Endodermal cell (in vitro differentiated cells): ENCODE data around the gene PAEP. TPM values are rescaled to one million over a fixed set of nuclear protein-coding genes. Genes with fewer than 3 reads are reported as not detected.

Experiments used
- DNase-seq: peaks from one replicate; pipeline ENCODE4 v3.0.0-alpha.2; 2017
- H3K27ac ChIP-seq: 2 replicates; pipeline ENCODE4 v1.5.1; 2013; ENCODE audit warnings: mild to moderate bottlenecking, low read depth, low read length, moderate library complexity
- H3K27me3 ChIP-seq: 2 replicates; pipeline ENCODE4 v1.6.1; 2013; ENCODE audit warnings: mild to moderate bottlenecking, low read length, moderate library complexity; ENCODE audit not compliant: insufficient read depth, control insufficient read depth, poor library complexity, severe bottlenecking
- H3K36me3 ChIP-seq: 2 replicates; pipeline ENCODE4 v1.7.0; 2013; ENCODE audit warnings: mild to moderate bottlenecking, low read length, moderate library complexity; ENCODE audit not compliant: control insufficient read depth, insufficient read depth
- H3K4me1 ChIP-seq: one replicate; pipeline ENCODE4 v1.7.0; 2013; ENCODE audit warnings: low read length; ENCODE audit not compliant: control insufficient read depth, insufficient read depth
- H3K4me3 ChIP-seq: 2 replicates; pipeline ENCODE4 v1.5.1; 2013; ENCODE audit warnings: mild to moderate bottlenecking, low read length, moderate library complexity
- H3K9ac ChIP-seq: 2 replicates; pipeline ENCODE4 v1.6.1; 2013; ENCODE audit warnings: mild to moderate bottlenecking, low read length, moderate library complexity; ENCODE audit not compliant: poor library complexity, severe bottlenecking; ENCODE audit errors: extremely low read depth
- H3K9me3 ChIP-seq: 2 replicates; pipeline ENCODE4 v1.6.1; 2013; ENCODE audit warnings: mild to moderate bottlenecking, low read length, moderate library complexity; ENCODE audit not compliant: control insufficient read depth
- H3K27ac Mint-ChIP-seq: 2 replicates; pipeline ENCODE4 v1.8.0; 2020; ENCODE audit warnings: mixed read lengths
- H3K27me3 Mint-ChIP-seq: 2 replicates; pipeline ENCODE4 v1.8.0; 2021; ENCODE audit warnings: mild to moderate bottlenecking, mixed read lengths; ENCODE audit not compliant: insufficient read depth
- H3K36me3 Mint-ChIP-seq: 2 replicates; pipeline ENCODE4 v1.8.0; 2020; ENCODE audit warnings: low read depth, mixed read lengths
- H3K4me1 Mint-ChIP-seq: 2 replicates; pipeline ENCODE4 v1.8.0; 2020; ENCODE audit warnings: mixed read lengths
- H3K4me3 Mint-ChIP-seq: 2 replicates; pipeline ENCODE4 v1.8.0; 2020; ENCODE audit warnings: mild to moderate bottlenecking, moderate library complexity, mixed read lengths
- H3K9me3 Mint-ChIP-seq: 2 replicates; pipeline ENCODE4 v1.8.0; 2020; ENCODE audit warnings: mild to moderate bottlenecking, mixed read lengths
- WGBS, 2 experiments: methylation state at CpG; one replicate each; pipeline versions ENCODE4 v1.1.5 to v1.1.7; 2013; ENCODE audit warnings: missing lambda C conversion rate in 2 of 2, mixed read lengths in 1 of 2; ENCODE audit not compliant: insufficient coverage in 1 of 2, insufficient read length in 1 of 2; 5-methylcytosine and 5-hydroxymethylcytosine counted together
- total RNA-seq, 2 donors: library from RNA; stranded (reverse); fragmentation: NEBNext Ultra II Directional in 1 of 2; extraction: Animal tissue kit (Norgen Biotek cat#: 25700) in 1 of 2; gene quantifications; 2 replicates in 1 of 2; 3 replicates in 1 of 2; pipeline ENCODE4 v1.2.1, GENCODE V29; 2021
- TF ChIP-seq, protein P1 (sequence below): fragments of 200-600 bp; sonication (generic); conservative IDR thresholded peaks from 2 replicates; pipeline ENCODE4 v1.5.0; 2021; ENCODE audit warnings: antibody characterized with exemption, mild to moderate bottlenecking

Gene PAEP
- total RNA-seq, 2 donors from 2014 or later, result not detected

GRCh38 chr9:135515083-135515951 lies 46.2 kb upstream of the PAEP start:
- no peaks in the 10 kb centered on the region for H3K4me1 Mint-ChIP-seq
- Histone ChIP-seq H3K9ac (no peak overlapping the region), H3K4me3 (no peak overlapping the region), H3K27me3 (no peaks in the 10 kb centered on the region), H3K36me3 (no peaks in the 10 kb centered on the region), H3K27ac (no peak overlapping the region), H3K4me1 (no peaks in the 10 kb centered on the region), H3K9me3 (no peaks in the 10 kb centered on the region)
- no peaks in the 10 kb centered on the region for H3K36me3 Mint-ChIP-seq
- peaks cover 2% of the 10 kb centered on the region for H3K9me3 Mint-ChIP-seq
- peak; percentile 34 for DNase-seq
- TF ChIP-seq, protein P1, sequence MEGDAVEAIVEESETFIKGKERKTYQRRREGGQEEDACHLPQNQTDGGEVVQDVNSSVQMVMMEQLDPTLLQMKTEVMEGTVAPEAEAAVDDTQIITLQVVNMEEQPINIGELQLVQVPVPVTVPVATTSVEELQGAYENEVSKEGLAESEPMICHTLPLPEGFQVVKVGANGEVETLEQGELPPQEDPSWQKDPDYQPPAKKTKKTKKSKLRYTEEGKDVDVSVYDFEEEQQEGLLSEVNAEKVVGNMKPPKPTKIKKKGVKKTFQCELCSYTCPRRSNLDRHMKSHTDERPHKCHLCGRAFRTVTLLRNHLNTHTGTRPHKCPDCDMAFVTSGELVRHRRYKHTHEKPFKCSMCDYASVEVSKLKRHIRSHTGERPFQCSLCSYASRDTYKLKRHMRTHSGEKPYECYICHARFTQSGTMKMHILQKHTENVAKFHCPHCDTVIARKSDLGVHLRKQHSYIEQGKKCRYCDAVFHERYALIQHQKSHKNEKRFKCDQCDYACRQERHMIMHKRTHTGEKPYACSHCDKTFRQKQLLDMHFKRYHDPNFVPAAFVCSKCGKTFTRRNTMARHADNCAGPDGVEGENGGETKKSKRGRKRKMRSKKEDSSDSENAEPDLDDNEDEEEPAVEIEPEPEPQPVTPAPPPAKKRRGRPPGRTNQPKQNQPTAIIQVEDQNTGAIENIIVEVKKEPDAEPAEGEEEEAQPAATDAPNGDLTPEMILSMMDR, result no peak
- 94% methylated on average over 20 to 31 of the region's 31 CpGs for WGBS, 2 experiments
- H3K4me3 Mint-ChIP-seq, result no peak overlapping the region
- H3K27me3 Mint-ChIP-seq, result no peaks in the 10 kb centered on the region
- no peak overlapping the region for H3K27ac Mint-ChIP-seq

DNA sequence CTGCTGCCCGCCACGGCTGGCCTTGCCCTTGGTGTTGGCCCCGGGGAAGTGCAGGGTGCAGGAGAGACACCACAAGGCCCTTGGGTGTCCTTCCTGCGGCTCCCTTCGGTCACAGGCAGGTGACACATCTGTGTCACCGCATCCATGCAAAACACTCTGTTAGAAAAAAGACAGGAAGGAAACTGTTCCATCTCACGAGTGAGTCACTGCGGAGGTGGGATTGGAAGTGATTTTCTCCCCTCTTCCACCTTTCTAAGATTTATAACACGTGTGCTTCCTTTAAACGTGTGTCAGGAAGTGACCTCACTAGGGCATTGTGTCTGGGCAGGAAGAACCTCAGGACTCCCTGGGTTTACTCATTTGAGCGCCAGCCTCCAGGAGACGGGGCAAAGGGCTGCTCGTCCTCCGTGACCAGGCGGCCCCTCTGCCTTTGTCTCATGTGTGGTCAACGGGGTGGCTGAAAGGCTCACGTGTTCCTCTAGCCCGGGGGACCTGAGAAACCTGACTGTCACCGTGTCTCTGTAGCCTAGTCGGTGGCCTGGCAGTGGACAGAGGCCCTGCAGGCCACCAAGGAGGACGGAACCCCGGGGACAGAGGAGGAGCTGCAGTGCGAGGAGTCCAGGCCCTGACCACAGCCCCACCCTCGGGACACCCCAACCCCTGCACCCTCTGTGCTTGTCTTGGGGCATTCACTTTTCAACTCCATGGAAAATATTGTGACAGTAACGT lies 45.3 kb upstream of the PAEP start:
- TF ChIP-seq, protein P1, result no peak
- 93 to 98% methylated on average over 21 to 25 of the region's 25 CpGs for WGBS, 2 experiments
- no peak overlapping the region for H3K27ac Mint-ChIP-seq
- H3K36me3 Mint-ChIP-seq, result no peaks in the 10 kb centered on the region
- H3K36me3 ChIP-seq, result no peaks in the 10 kb centered on the region
- no peak overlapping the region for H3K9ac ChIP-seq
- no peaks in the 10 kb centered on the region for H3K4me1 Mint-ChIP-seq
- no peak overlapping the region for H3K4me3 ChIP-seq
- no peaks in the 10 kb centered on the region for H3K27me3 Mint-ChIP-seq
- no peak overlapping the region for H3K27ac ChIP-seq
- no peak overlapping the region for H3K4me3 Mint-ChIP-seq
- H3K4me1 ChIP-seq, result no peaks in the 10 kb centered on the region
- DNase-seq, result peak; percentile 34
- H3K9me3 Mint-ChIP-seq, result peaks cover 2% of the 10 kb centered on the region
- H3K9me3 ChIP-seq, result no peaks in the 10 kb centered on the region
- no peaks in the 10 kb centered on the region for H3K27me3 ChIP-seq

GRCh38 chr9:135517407-135517822 lies 44.1 kb upstream of the PAEP start:
- H3K4me1 Mint-ChIP-seq, result no peaks in the 10 kb centered on the region
- H3K4me3 Mint-ChIP-seq, result no peak overlapping the region
- H3K36me3 Mint-ChIP-seq, result no peaks in the 10 kb centered on the region
- Histone ChIP-seq H3K27me3 (no peaks in the 10 kb centered on the region), H3K36me3 (no peaks in the 10 kb centered on the region), H3K9ac (no peak overlapping the region), H3K4me3 (no peak overlapping the region), H3K27ac (no peak overlapping the region), H3K4me1 (no peaks in the 10 kb centered on the region), H3K9me3 (no peaks in the 10 kb centered on the region)
- no peaks in the 10 kb centered on the region for H3K9me3 Mint-ChIP-seq
- 93 to 95% methylated on average over 20 to 24 of the region's 24 CpGs for WGBS, 2 experiments
- H3K27ac Mint-ChIP-seq, result no peak overlapping the region
- H3K27me3 Mint-ChIP-seq, result no peaks in the 10 kb centered on the region
- TF ChIP-seq, protein P1, result no peak
- DNase-seq, result peak; percentile 32
